DMS53 (cell line): ENCODE results near the gene JMJD1C.
"Not testable (repeated sequence)": the region's sequence is repeated elsewhere in the genome, so short reads cannot be mapped to it uniquely, and the experiment has no call there.

Source experiments
- DNase-seq: peaks from one replicate; lab custom pipeline; 2025; lab: John Stamatoyannopoulos, UW

The JMJD1C gene, protein sequence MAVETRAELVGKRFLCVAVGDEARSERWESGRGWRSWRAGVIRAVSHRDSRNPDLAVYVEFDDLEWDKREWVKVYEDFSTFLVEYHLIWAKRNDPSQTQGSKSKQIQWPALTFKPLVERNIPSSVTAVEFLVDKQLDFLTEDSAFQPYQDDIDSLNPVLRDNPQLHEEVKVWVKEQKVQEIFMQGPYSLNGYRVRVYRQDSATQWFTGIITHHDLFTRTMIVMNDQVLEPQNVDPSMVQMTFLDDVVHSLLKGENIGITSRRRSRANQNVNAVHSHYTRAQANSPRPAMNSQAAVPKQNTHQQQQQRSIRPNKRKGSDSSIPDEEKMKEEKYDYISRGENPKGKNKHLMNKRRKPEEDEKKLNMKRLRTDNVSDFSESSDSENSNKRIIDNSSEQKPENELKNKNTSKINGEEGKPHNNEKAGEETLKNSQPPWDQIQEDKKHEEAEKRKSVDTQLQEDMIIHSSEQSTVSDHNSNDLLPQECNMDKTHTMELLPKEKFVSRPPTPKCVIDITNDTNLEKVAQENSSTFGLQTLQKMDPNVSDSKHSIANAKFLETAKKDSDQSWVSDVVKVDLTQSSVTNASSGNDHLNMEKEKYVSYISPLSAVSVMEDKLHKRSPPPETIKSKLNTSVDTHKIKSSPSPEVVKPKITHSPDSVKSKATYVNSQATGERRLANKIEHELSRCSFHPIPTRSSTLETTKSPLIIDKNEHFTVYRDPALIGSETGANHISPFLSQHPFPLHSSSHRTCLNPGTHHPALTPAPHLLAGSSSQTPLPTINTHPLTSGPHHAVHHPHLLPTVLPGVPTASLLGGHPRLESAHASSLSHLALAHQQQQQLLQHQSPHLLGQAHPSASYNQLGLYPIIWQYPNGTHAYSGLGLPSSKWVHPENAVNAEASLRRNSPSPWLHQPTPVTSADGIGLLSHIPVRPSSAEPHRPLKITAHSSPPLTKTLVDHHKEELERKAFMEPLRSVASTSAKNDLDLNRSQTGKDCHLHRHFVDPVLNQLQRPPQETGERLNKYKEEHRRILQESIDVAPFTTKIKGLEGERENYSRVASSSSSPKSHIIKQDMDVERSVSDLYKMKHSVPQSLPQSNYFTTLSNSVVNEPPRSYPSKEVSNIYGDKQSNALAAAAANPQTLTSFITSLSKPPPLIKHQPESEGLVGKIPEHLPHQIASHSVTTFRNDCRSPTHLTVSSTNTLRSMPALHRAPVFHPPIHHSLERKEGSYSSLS (N-terminal part only)

DNA sequence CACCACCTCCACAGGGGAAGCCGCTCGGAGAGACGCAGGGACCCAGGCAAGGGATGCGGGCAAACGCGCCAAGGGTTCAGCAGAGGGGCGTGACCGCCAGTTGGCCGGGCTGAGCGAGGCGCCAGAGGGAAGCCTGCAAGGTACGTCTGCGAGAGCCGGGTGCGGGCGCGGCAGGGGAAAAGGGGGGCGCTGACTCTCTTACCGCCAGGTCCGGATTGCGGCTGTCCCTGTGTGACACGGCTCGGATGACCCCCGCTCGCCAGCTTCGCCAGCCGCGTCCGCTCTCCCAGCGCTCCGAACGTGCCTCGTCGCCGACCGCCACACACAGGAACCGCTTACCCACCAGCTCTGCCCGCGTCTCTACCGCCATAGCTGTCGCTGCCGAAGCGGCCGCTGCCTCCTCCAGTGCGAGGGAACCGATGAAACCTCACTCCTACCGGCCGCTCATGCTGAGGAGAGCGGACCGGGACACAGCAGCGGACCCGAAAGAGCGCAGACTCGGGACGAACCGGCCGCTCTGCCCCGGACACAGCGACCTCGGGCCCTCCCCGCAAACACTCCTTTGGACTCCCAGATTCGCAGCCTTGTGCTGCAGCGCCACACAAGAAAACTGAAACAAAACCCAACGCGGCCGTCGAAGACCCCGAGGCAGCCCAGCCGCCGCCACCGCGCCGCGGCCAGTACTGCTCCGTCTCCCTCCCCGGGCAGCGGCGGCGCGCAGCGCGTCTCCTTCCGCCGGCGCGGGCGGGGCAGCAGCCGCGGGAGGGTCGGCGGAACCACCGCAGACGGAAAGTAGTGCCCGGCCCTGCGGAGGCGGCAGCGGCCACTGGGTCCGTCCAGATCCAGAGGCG is at the start of gene JMJD1C:
Gene JMJD1C (minus strand): TSS at position 685 of the 851 bp plus-strand sequence. CDS start 315 bp downstream, at position 370.
- DNase-seq: peak; percentile 93

- DNase-seq: no peak
These were observed 49.4 kb upstream of the JMJD1C start for GRCh38 chr10:63515002-63515763.

DNA sequence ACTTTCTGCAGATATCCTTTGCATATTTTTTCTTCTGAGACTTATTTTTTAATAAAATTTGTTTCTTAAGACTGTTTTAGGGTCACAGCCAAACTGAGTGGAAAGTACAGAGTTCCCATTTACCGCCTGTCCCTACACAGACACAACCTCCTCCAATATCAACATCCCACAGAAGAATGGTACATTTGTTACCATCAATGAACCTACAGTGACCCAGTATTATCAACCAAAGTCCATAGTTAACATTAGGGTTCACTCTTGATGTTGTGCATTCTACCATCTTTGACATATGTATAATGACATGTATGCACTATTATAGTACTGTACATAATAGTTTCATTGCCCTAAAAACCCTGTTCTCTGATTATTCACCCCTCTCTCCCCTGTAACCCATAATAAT is 40.8 kb upstream of the JMJD1C start:
- no peak for DNase-seq

- DNase-seq: no peak
These were observed 39.8 kb upstream of the JMJD1C start for GRCh38 chr10:63505562-63505961.

GRCh38 chr10:63504145-63504881 is 38.5 kb upstream of the JMJD1C start:
- DNase-seq: no peak

DNA sequence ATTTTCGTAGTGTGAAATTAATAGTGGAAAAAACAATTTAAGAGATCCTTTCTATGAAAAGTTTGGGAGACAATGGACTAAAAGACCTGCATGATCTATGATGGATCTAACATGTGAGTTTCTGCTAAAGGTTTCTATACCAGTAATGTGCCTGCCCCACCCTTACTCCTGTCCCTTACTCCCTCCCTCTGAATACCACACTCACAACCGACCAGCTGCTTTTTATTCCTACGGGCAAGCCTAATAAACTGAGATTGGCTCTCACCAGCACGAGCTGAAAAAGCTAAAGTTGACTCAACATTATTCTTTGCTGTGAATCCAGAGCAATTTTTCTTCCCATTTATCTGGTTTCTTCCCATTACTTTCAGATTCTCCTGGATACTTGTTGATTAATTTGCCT is 37.6 kb upstream of the JMJD1C start:
- DNase-seq: no peak

- no peak for DNase-seq
These were observed 37.1 kb upstream of the JMJD1C start for GRCh38 chr10:63502832-63503231.

- no peak for DNase-seq
These were observed 36.2 kb upstream of the JMJD1C start for GRCh38 chr10:63501954-63502353.

DNA sequence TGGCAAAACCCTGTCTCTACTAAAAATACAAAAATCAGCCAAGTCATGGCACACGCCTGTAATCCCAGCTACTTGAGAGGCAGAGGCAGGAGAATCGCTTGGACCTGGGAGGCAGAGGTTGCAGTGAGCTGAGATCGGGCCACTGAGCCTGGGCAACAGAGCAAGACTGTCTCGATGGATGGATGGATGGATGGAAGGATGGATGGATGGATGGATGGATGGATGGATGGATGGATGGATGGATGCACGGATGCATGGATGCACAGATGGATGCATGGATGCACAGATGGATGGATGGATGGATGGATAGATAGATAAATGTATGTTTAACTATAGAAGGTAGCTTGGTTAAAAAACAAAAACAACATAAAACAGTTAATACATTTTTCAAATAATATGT is 34.8 kb upstream of the JMJD1C start:
- not testable (repeated sequence) for DNase-seq

DNA sequence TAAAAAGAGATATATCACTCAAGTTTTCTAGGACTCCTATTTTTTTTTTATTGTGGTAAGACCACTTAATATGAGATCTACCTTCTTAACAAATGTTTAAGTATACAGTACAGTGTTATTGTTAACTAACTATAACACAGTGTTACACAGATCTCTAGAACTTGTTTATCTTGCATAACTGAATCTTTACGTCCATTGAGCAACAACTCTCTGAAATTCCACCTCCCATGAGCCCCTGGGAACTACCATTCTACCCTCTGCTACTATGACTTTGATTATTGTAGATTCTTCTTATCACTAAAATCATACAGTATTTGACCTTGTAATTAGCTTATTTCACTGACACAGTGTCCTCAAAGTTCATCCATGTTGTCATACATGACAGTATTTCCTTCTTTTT is 32.9 kb upstream of the JMJD1C start:
- no peak for DNase-seq

DNA sequence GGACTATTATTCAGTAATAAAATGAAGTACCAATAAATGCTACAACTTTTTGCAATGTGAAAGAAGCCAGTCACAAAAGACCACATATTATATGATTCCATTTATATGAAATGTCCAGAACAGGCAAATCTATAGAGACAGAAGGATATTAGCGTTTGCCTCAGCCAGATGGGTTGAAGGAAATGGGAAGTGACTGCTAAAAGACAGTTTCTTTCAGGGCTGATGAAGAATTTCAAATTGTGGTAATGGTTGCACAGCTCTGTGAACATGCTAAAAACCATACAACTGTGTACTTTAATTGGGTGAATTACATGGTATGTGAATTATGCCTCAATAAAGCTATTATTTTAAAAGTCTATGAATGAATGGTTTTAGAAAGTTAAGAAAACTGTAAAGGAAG is 31.5 kb upstream of the JMJD1C start:
- no peak for DNase-seq

GRCh38 chr10:63496561-63496960 is 30.8 kb upstream of the JMJD1C start:
- no peak for DNase-seq

GRCh38 chr10:63494951-63495350 is 29.2 kb upstream of the JMJD1C start:
- DNase-seq: no peak

- no peak for DNase-seq
These were observed 27.2 kb upstream of the JMJD1C start for GRCh38 chr10:63493004-63493403.

DNA sequence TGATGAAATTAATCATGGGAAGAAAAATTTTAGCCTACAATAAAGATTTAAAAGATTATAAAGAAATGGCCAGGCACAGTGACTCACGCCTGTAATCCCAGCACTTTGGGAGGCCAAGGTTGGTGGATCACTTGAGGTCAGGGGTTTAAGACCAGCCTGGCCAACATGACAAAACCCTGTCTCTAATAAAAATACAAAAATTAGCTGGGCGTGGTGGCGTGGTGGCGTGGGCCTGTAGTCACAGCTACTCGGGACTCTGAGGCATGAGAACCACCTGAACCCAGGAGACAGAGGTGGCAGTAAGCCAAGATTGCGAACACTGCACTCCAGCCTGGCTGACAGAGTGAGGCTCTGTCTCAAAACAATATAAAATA is 26.5 kb upstream of the JMJD1C start:
- not testable (repeated sequence) for DNase-seq

- DNase-seq: no peak
These were observed 26.0 kb upstream of the JMJD1C start for GRCh38 chr10:63491588-63492316.

GRCh38 chr10:63489838-63490237 is 24.1 kb upstream of the JMJD1C start:
- no peak for DNase-seq

GRCh38 chr10:63487990-63488389 is 22.2 kb upstream of the JMJD1C start:
- peak; percentile 41 for DNase-seq

GRCh38 chr10:63483983-63484382 is 18.2 kb upstream of the JMJD1C start:
- DNase-seq: no peak
